Measurements from ENCODE around the gene POFUT2.

The POFUT2 gene

DNA sequence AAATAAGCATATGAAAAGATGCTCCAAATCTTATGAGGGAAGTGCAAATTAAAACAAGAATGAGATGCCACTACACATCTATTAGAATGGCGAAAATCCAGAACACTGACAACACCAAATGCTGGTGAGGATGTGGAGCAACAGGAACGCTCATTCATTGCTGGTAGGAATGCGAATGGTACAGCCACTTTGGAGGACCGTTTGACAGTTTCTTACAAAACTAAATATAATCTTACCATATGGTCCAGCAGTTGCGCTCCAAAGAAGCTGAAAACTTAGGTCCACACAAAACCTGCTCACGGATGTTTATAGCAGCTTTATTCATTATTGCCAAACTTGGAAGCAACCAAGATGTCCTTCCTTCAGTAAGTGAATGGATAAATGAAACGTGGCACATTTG, 50.3 kb downstream of the POFUT2 start:
- H3K4me3 ChIP-seq (ENCODE audit: low read length) = no peak overlapping the region
- peaks cover 14% of the 10 kb centered on the region for H3K4me1 ChIP-seq (ENCODE audit: insufficient read depth, low read length)
- peaks cover 4% of the 10 kb centered on the region for H3K9me3 ChIP-seq (ENCODE audit: low read length)
- no peaks in the 10 kb centered on the region for H3K36me3 ChIP-seq (ENCODE audit: insufficient read depth, low read length)
- no peak overlapping the region for H2AFZ ChIP-seq (ENCODE audit: low read depth, low read length)
- no peaks in the 10 kb centered on the region for H3K27me3 ChIP-seq (ENCODE audit: insufficient read depth, low read length)

DNA sequence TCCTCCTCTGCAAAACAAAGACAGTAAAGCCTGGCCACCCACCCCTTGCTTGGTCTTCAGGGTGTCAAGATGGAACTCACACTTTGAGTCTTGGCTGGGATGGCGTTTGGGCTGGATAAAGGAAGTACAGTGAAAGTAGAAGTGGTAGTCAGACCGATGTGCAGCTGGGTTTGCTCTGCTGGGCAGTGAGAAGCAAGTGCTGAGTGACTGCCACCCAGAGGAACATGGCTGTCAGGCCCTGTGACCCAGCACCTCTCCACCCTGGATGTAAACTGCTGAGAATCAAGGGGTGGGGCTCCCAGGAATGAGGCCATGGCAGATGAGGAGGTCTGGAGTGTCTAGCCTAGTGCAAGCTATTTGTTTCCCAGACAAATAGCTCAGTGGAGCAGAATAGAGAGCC, 51.2 kb downstream of the POFUT2 start:
- Histone ChIP-seq H3K4me1 (ENCODE audit: insufficient read depth, low read length) (peaks cover 14% of the 10 kb centered on the region), H3K36me3 (ENCODE audit: insufficient read depth, low read length) (no peaks in the 10 kb centered on the region), H2AFZ (ENCODE audit: low read depth, low read length) (no peak overlapping the region), H3K4me3 (ENCODE audit: low read length) (no peak overlapping the region), H3K27me3 (ENCODE audit: insufficient read depth, low read length) (no peaks in the 10 kb centered on the region), H3K9me3 (ENCODE audit: low read length) (peaks cover 3% of the 10 kb centered on the region)

DNA sequence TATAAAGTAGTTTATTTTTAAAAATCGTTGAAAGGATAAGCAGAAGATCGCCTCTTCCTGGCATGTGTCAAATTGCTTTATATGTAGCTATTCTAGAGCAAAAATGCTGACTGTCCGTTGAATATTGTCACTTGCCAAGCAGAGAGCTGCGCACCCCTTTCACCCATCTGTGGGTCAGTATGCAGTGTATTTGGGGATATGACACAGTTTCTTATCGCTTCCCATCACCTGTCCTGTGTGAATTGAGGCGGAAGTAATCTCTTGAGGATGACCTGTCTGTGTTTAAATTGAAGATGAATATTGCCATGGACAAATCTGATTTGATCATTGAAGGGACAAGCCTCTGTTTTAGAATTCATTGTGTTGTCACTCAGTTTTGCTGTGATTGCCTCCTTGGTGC, 52.2 kb downstream of the POFUT2 start:
- Histone ChIP-seq H3K4me3 (ENCODE audit: low read length) (no peak overlapping the region), H3K36me3 (ENCODE audit: insufficient read depth, low read length) (no peaks in the 10 kb centered on the region), H3K4me1 (ENCODE audit: insufficient read depth, low read length) (peaks cover 14% of the 10 kb centered on the region)

DNA sequence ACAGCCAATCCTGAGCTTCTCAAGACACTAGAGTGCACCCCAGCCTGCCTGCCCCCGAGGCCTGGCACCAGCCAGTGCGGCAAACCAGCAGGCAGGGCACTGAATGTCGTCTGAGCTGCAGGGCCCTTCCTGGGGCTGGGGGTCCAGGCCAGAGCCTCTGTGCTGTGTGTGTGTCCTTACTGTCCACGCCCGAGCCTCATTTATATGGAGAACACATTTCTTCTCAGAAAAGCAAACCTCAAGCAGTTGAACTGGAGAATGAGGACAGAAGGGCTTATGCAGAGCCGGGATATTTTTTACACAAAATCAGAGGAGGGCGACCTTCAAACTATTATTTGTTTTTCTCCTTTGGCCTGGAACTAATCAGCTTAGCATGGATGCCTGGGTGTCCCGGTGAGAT, 52.7 kb downstream of the POFUT2 start:
- H3K9me3 ChIP-seq (ENCODE audit: low read length) = no peaks in the 10 kb centered on the region
- no peak overlapping the region for H3K4me3 ChIP-seq (ENCODE audit: low read length)
- H2AFZ ChIP-seq (ENCODE audit: low read depth, low read length) = no peak overlapping the region
- H3K36me3 ChIP-seq (ENCODE audit: insufficient read depth, low read length) = no peaks in the 10 kb centered on the region
- H3K4me1 ChIP-seq (ENCODE audit: insufficient read depth, low read length) = peaks cover 14% of the 10 kb centered on the region
- no peaks in the 10 kb centered on the region for H3K27me3 ChIP-seq (ENCODE audit: insufficient read depth, low read length)

More for the DNA sequence above, 52.2 kb downstream of the POFUT2 start:
- Histone ChIP-seq H2AFZ (ENCODE audit: low read depth, low read length) (no peak overlapping the region), H3K9me3 (ENCODE audit: low read length) (no peaks in the 10 kb centered on the region), H3K27me3 (ENCODE audit: insufficient read depth, low read length) (no peaks in the 10 kb centered on the region)

DNA sequence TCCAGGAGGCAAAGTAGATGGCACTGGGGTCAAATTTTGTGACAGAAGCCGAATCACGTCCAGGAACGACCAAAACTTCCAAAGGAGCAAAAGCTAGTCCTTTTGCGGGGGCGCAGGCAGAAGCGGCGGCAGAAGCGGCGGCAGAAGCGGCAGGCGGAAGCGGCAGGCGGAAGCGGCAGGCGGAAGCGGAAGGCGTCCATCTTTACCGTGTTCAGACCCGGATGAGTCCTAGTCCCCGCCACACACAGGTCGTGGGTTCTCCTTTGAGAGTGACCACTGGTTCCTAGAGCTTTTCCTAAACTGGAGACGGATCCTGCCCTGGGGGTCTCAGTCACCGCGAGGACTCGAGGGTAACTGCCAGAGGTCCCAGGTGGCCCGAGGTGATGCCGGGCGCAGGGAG, 53.6 kb downstream of the POFUT2 start:
- Histone ChIP-seq H3K4me1 (ENCODE audit: insufficient read depth, low read length) (peaks cover 14% of the 10 kb centered on the region), H2AFZ (ENCODE audit: low read depth, low read length) (no peak overlapping the region), H3K9me3 (ENCODE audit: low read length) (no peaks in the 10 kb centered on the region), H3K36me3 (ENCODE audit: insufficient read depth, low read length) (no peaks in the 10 kb centered on the region), H3K4me3 (ENCODE audit: low read length) (no peak overlapping the region), H3K27me3 (ENCODE audit: insufficient read depth, low read length) (no peaks in the 10 kb centered on the region)

DNA sequence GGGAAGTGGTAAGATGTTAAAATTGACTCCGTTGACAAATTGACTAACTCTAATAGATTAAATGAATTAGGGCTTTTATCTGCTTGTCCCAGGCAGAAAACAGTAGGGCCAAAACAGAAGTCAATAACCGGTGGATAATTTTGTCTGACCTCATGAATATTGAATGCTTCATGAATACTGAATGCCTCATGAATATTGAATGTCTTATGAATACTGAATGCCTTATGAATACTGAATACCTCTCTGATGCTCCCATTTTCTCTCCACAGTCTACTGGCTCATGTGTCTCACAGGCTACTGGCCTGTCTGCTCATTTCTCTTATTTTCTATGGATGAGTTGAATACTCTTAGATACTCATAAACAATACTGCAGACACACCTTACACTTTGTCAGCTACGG, 56.0 kb downstream of the POFUT2 start:
- H3K4me3 ChIP-seq (ENCODE audit: low read length) = no peak overlapping the region
- peaks cover 14% of the 10 kb centered on the region for H3K4me1 ChIP-seq (ENCODE audit: insufficient read depth, low read length)
- no peak overlapping the region for H2AFZ ChIP-seq (ENCODE audit: low read depth, low read length)
- H3K9me3 ChIP-seq (ENCODE audit: low read length) = no peaks in the 10 kb centered on the region
- no peaks in the 10 kb centered on the region for H3K36me3 ChIP-seq (ENCODE audit: insufficient read depth, low read length)
- no peaks in the 10 kb centered on the region for H3K27me3 ChIP-seq (ENCODE audit: insufficient read depth, low read length)

DNA sequence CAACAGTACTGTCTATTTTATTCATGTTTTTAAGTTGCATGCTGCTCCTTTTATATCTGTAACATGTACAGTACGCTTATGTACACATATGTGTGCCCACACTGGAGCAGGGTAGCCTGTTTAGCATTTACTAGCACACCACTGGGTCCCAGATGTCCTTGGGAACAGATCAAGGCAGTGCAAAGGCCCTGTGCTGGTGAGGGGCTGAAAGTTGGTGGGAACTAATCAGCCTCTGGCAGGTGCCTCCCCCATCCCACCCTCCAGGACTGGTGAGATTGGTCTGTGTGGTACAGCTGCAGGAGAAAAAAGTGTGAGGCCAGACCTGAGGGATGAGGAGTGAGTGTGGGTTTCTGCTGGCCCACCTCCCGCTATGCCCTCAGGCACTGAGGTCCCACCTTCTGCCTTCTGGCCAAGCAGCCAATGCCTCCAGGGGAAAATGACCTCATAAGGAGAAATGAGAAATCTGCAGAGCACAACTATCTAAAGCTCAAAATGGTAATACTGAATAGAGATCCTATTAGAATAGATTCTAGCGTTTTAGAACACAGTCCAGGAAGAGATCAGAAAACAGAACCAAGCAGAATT, 58.9 kb downstream of the POFUT2 start:
- Histone ChIP-seq H3K4me3 (ENCODE audit: low read length) (no peak overlapping the region), H2AFZ (ENCODE audit: low read depth, low read length) (no peak overlapping the region), H3K4me1 (ENCODE audit: insufficient read depth, low read length) (no peaks in the 10 kb centered on the region), H3K27me3 (ENCODE audit: insufficient read depth, low read length) (no peaks in the 10 kb centered on the region), H3K9me3 (ENCODE audit: low read length) (no peaks in the 10 kb centered on the region), H3K36me3 (ENCODE audit: insufficient read depth, low read length) (no peaks in the 10 kb centered on the region)

DNA sequence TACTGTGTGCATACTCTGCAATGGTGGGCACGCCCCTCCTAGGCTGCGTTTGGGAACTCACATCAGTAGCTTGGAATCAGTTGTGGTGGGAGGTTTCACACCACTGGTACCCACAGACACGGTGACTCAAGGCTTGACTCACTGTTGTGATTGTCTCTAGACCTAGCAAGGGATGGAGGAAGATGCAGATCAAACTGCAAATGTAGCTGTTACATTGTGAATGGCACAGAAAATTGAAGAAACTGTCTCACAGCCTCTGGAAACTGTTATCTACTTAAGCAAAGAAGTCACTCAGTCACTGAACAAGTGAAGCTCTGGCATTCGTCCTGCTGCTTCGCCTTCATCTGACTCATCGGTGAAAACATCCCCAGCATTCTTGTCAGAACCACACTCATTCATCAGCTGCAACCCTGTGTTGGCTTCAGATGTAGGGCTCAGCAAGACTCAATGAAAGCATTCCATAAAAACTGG, 59.5 kb downstream of the POFUT2 start:
- no peak overlapping the region for H3K4me3 ChIP-seq (ENCODE audit: low read length)
- H3K36me3 ChIP-seq (ENCODE audit: insufficient read depth, low read length) = no peaks in the 10 kb centered on the region
- no peaks in the 10 kb centered on the region for H3K27me3 ChIP-seq (ENCODE audit: insufficient read depth, low read length)
- no peaks in the 10 kb centered on the region for H3K4me1 ChIP-seq (ENCODE audit: insufficient read depth, low read length)
- no peak overlapping the region for H2AFZ ChIP-seq (ENCODE audit: low read depth, low read length)
- no peaks in the 10 kb centered on the region for H3K9me3 ChIP-seq (ENCODE audit: low read length)

DNA sequence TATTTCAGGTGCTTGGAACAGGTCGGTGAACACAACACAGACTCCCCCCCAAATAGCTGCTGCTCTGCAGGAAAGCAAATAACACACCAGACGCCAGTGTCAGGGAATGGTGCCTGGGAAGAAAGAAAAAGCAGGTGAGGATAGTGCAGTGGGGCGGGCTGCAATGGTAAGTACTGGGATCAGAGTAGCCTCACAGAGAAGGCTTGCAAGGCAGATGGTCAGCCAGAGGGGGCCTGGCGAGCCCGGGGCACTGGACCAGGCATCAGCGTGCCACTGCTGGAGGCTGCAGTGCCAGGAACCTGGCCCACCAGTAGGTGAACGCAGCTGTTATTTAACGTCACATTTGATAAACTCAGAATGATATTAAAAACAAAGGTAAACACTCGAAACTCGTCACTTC, 60.0 kb downstream of the POFUT2 start:
- no peaks in the 10 kb centered on the region for H3K27me3 ChIP-seq (ENCODE audit: insufficient read depth, low read length)
- no peaks in the 10 kb centered on the region for H3K4me1 ChIP-seq (ENCODE audit: insufficient read depth, low read length)
- H3K9me3 ChIP-seq (ENCODE audit: low read length) = no peaks in the 10 kb centered on the region
- H3K4me3 ChIP-seq (ENCODE audit: low read length) = no peak overlapping the region
- H3K36me3 ChIP-seq (ENCODE audit: insufficient read depth, low read length) = no peaks in the 10 kb centered on the region
- no peak overlapping the region for H2AFZ ChIP-seq (ENCODE audit: low read depth, low read length)

DNA sequence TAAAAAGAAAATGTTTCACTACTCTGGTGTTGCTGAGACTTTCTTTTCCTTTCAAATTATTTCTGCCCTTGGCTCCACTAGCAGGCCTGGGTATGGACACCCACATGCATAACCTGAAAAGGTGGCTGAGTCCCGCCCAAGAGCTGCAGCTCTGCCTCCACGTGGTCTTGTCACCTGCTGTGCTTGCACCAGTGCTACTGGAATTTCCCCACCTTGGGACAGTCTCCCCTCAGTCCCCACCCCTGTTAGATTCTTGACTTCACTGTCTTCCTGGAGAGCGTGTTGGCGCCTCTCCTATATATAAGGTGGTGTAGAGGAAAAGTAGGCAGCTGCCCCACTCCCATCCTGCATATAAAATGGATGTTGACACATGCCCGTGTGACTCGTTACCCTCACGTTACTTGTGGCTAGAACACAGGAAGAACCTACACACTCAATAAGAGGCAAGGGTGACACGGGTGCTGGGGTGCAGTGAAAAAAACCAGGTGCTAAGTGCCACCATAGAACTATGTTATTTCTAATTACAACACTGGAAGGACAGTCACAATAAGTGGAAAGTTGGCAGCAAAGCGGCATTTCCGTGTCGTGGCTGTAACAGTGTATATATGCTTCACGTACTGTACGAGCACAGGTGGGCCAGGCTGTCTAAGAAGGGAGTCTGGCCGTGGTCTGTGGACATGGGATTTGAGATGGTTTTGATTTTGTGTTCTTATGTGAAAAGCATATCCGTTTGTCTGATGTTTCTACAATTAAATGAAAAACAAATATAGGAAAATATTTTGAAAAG, 61.0 kb downstream of the POFUT2 start:
- Histone ChIP-seq H3K27me3 (ENCODE audit: insufficient read depth, low read length) (no peaks in the 10 kb centered on the region), H3K9me3 (ENCODE audit: low read length) (no peaks in the 10 kb centered on the region), H3K4me1 (ENCODE audit: insufficient read depth, low read length) (no peaks in the 10 kb centered on the region), H3K4me3 (ENCODE audit: low read length) (no peak overlapping the region), H2AFZ (ENCODE audit: low read depth, low read length) (no peak overlapping the region), H3K36me3 (ENCODE audit: insufficient read depth, low read length) (no peaks in the 10 kb centered on the region)

DNA sequence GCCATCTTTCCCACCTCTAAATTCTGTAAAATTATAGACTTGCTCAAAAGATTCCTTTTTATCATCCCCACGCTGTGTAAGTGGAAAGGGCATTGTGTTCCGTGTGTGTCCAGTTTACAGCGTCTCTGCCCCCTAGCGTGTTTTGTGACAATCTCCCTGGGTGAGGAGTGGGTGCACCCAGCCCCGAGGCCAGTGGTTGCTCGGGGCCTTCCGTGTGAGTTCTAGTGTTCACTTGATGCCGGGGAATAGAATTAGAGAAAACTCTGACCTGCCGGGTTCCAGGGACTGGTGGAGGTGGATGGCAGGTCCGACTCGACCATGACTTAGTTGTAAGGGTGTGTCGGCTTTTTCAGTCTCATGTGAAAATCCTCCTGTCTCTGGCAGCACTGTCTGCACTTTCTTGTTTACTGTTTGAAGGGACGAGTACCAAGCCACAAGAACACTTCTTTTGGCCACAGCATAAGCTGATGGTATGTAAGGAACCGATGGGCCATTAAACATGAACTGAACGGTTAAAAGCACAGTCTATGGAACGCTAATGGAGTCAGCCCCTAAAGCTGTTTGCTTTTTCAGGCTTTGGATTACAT, 61.9 kb downstream of the POFUT2 start:
- Histone ChIP-seq H3K9me3 (ENCODE audit: low read length) (peaks cover under 1% of the 10 kb centered on the region), H3K27me3 (ENCODE audit: insufficient read depth, low read length) (no peaks in the 10 kb centered on the region), H2AFZ (ENCODE audit: low read depth, low read length) (no peak overlapping the region), H3K4me3 (ENCODE audit: low read length) (no peak overlapping the region), H3K4me1 (ENCODE audit: insufficient read depth, low read length) (no peaks in the 10 kb centered on the region), H3K36me3 (ENCODE audit: insufficient read depth, low read length) (no peaks in the 10 kb centered on the region)

DNA sequence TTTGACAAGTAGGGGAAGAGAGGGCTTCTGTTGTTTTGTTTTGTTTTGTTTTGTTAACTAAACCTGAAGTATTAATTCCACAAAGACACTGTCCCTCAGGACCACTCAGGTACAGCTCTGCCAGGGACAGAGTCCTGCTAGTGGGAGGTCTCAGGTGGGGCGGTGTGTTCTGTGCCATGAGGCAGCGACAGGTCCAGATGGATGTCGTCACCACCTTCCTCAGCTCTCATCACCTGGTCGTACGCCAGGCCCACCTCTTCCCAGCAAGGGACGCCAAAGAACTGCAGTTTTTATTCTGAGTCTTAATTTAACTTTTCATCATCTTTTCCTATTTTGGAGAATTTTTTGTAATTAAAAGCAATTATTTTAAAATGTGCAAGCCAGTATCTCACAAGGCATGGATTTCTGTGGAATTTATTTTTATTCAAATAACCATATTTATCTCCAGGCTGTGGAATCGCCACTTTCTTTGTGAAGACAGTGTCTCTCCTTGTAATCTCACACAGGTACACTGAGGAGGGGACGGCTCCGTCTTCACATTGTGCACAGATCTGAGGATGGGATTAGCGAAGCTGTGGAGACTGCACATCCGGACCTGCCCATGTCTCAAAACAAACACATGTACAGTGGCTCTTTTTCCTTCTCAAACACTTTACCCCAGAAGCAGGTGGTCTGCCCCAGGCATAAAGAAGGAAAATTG, 62.5 kb downstream of the POFUT2 start:
- H3K4me1 ChIP-seq (ENCODE audit: insufficient read depth, low read length) = no peaks in the 10 kb centered on the region
- no peak overlapping the region for H2AFZ ChIP-seq (ENCODE audit: low read depth, low read length)
- H3K27me3 ChIP-seq (ENCODE audit: insufficient read depth, low read length) = no peaks in the 10 kb centered on the region
- no peaks in the 10 kb centered on the region for H3K36me3 ChIP-seq (ENCODE audit: insufficient read depth, low read length)
- H3K9me3 ChIP-seq (ENCODE audit: low read length) = peaks cover 2% of the 10 kb centered on the region
- no peak overlapping the region for H3K4me3 ChIP-seq (ENCODE audit: low read length)

All from neuron (in vitro differentiated cells).